ENCODE data around the gene DNAI4.

The DNAI4 gene

GRCh38 chr1:66764994-66765578, 159.6 kb downstream of the DNAI4 start:
- DNase-seq (ENCODE audit: low read depth), result peak; percentile 19
